ENCODE data around the gene OLA1. TPM values are rescaled to one million over a fixed set of nuclear protein-coding genes. Genes with fewer than 3 reads are reported as not detected.

Gene OLA1
- total RNA-seq, 1 donor = 59.9 TPM

GRCh38 chr2:174086708-174087107, 161.6 kb downstream of the OLA1 start:
- Histone ChIP-seq H3K4me3 (ENCODE audit: low read length) (no peak overlapping the region), H3K4me1 (ENCODE audit: insufficient read depth, low read length) (no peaks in the 10 kb centered on the region), H3K9me3 (ENCODE audit: low read depth, low read length) (no peaks in the 10 kb centered on the region), H3K27me3 (ENCODE audit: insufficient read depth, low read length) (no peaks in the 10 kb centered on the region)

- Histone ChIP-seq H3K27me3 (ENCODE audit: insufficient read depth, low read length) (no peaks in the 10 kb centered on the region), H3K4me3 (ENCODE audit: low read length) (no peak overlapping the region), H3K4me1 (ENCODE audit: insufficient read depth, low read length) (no peaks in the 10 kb centered on the region), H3K9me3 (ENCODE audit: low read depth, low read length) (no peaks in the 10 kb centered on the region)
Observed at GRCh38 chr2:174085781-174086180, 162.6 kb downstream of the OLA1 start.

- no peaks in the 10 kb centered on the region for H3K27me3 ChIP-seq (ENCODE audit: insufficient read depth, low read length)
- no peaks in the 10 kb centered on the region for H3K9me3 ChIP-seq (ENCODE audit: low read depth, low read length)
- no peak overlapping the region for H3K4me3 ChIP-seq (ENCODE audit: low read length)
- H3K4me1 ChIP-seq (ENCODE audit: insufficient read depth, low read length) = no peaks in the 10 kb centered on the region
Observed at GRCh38 chr2:174083843-174084458, 164.4 kb downstream of the OLA1 start.

GRCh38 chr2:174080672-174081121, 167.6 kb downstream of the OLA1 start:
- H3K4me1 ChIP-seq (ENCODE audit: insufficient read depth, low read length) = no peaks in the 10 kb centered on the region
- H3K4me3 ChIP-seq (ENCODE audit: low read length) = no peak overlapping the region
- H3K27me3 ChIP-seq (ENCODE audit: insufficient read depth, low read length) = no peaks in the 10 kb centered on the region
- no peaks in the 10 kb centered on the region for H3K9me3 ChIP-seq (ENCODE audit: low read depth, low read length)

- Histone ChIP-seq H3K27me3 (ENCODE audit: insufficient read depth, low read length) (no peaks in the 10 kb centered on the region), H3K9me3 (ENCODE audit: low read depth, low read length) (no peaks in the 10 kb centered on the region), H3K4me1 (ENCODE audit: insufficient read depth, low read length) (no peaks in the 10 kb centered on the region), H3K4me3 (ENCODE audit: low read length) (no peak overlapping the region)
Observed at GRCh38 chr2:174078275-174078674, 170.1 kb downstream of the OLA1 start.

- no peak overlapping the region for H3K4me3 ChIP-seq (ENCODE audit: low read length)
- H3K4me1 ChIP-seq (ENCODE audit: insufficient read depth, low read length) = peaks cover 5% of the 10 kb centered on the region
- H3K9me3 ChIP-seq (ENCODE audit: low read depth, low read length) = no peaks in the 10 kb centered on the region
- no peaks in the 10 kb centered on the region for H3K27me3 ChIP-seq (ENCODE audit: insufficient read depth, low read length)
Observed at GRCh38 chr2:174076975-174077374, 171.4 kb downstream of the OLA1 start.

- H3K4me1 ChIP-seq (ENCODE audit: insufficient read depth, low read length) = peaks cover 7% of the 10 kb centered on the region
- no peaks in the 10 kb centered on the region for H3K9me3 ChIP-seq (ENCODE audit: low read depth, low read length)
- no peak overlapping the region for H3K4me3 ChIP-seq (ENCODE audit: low read length)
- H3K27me3 ChIP-seq (ENCODE audit: insufficient read depth, low read length) = no peaks in the 10 kb centered on the region
Observed at GRCh38 chr2:174076040-174076439, 172.3 kb downstream of the OLA1 start.

- H3K9me3 ChIP-seq (ENCODE audit: low read depth, low read length) = no peaks in the 10 kb centered on the region
- H3K27me3 ChIP-seq (ENCODE audit: insufficient read depth, low read length) = no peaks in the 10 kb centered on the region
- no peak overlapping the region for H3K4me3 ChIP-seq (ENCODE audit: low read length)
- H3K4me1 ChIP-seq (ENCODE audit: insufficient read depth, low read length) = peaks cover 7% of the 10 kb centered on the region
Observed at GRCh38 chr2:174074831-174075230, 173.5 kb downstream of the OLA1 start.

GRCh38 chr2:174072857-174073256, 175.5 kb downstream of the OLA1 start:
- H3K4me3 ChIP-seq (ENCODE audit: low read length) = no peak overlapping the region

GRCh38 chr2:174072069-174072468, 176.3 kb downstream of the OLA1 start:
- no peak overlapping the region for H3K4me3 ChIP-seq (ENCODE audit: low read length)
- H3K9me3 ChIP-seq (ENCODE audit: low read depth, low read length) = no peaks in the 10 kb centered on the region
- H3K27me3 ChIP-seq (ENCODE audit: insufficient read depth, low read length) = no peaks in the 10 kb centered on the region
- peaks cover 7% of the 10 kb centered on the region for H3K4me1 ChIP-seq (ENCODE audit: insufficient read depth, low read length)

More at GRCh38 chr2:174072857-174073256, 175.5 kb downstream of the OLA1 start:
- Histone ChIP-seq H3K4me1 (ENCODE audit: insufficient read depth, low read length) (peaks cover 7% of the 10 kb centered on the region), H3K27me3 (ENCODE audit: insufficient read depth, low read length) (no peaks in the 10 kb centered on the region), H3K9me3 (ENCODE audit: low read depth, low read length) (no peaks in the 10 kb centered on the region)

GRCh38 chr2:174071321-174071720, 177.0 kb downstream of the OLA1 start:
- Histone ChIP-seq H3K9me3 (ENCODE audit: low read depth, low read length) (no peaks in the 10 kb centered on the region), H3K4me3 (ENCODE audit: low read length) (no peak overlapping the region), H3K4me1 (ENCODE audit: insufficient read depth, low read length) (peaks cover 7% of the 10 kb centered on the region), H3K27me3 (ENCODE audit: insufficient read depth, low read length) (no peaks in the 10 kb centered on the region)

- H3K4me3 ChIP-seq (ENCODE audit: low read length) = no peak overlapping the region
Observed at GRCh38 chr2:174070281-174070680, 178.1 kb downstream of the OLA1 start.

GRCh38 chr2:174067815-174068214, 180.5 kb downstream of the OLA1 start:
- H3K4me3 ChIP-seq (ENCODE audit: low read length) = no peak overlapping the region
- peaks cover 7% of the 10 kb centered on the region for H3K4me1 ChIP-seq (ENCODE audit: insufficient read depth, low read length)
- H3K9me3 ChIP-seq (ENCODE audit: low read depth, low read length) = no peaks in the 10 kb centered on the region
- H3K27me3 ChIP-seq (ENCODE audit: insufficient read depth, low read length) = no peaks in the 10 kb centered on the region

More at GRCh38 chr2:174070281-174070680, 178.1 kb downstream of the OLA1 start:
- Histone ChIP-seq H3K9me3 (ENCODE audit: low read depth, low read length) (no peaks in the 10 kb centered on the region), H3K4me1 (ENCODE audit: insufficient read depth, low read length) (peaks cover 7% of the 10 kb centered on the region), H3K27me3 (ENCODE audit: insufficient read depth, low read length) (no peaks in the 10 kb centered on the region)

GRCh38 chr2:174066871-174067270, 181.5 kb downstream of the OLA1 start:
- Histone ChIP-seq H3K4me3 (ENCODE audit: low read length) (no peak overlapping the region), H3K9me3 (ENCODE audit: low read depth, low read length) (no peaks in the 10 kb centered on the region), H3K4me1 (ENCODE audit: insufficient read depth, low read length) (peaks cover 1% of the 10 kb centered on the region), H3K27me3 (ENCODE audit: insufficient read depth, low read length) (no peaks in the 10 kb centered on the region)

GRCh38 chr2:174063492-174064092, 184.7 kb downstream of the OLA1 start:
- Histone ChIP-seq H3K4me1 (ENCODE audit: insufficient read depth, low read length) (peaks cover 7% of the 10 kb centered on the region), H3K9me3 (ENCODE audit: low read depth, low read length) (no peaks in the 10 kb centered on the region), H3K4me3 (ENCODE audit: low read length) (no peak overlapping the region), H3K27me3 (ENCODE audit: insufficient read depth, low read length) (no peaks in the 10 kb centered on the region)

- Histone ChIP-seq H3K4me3 (ENCODE audit: low read length) (no peak overlapping the region), H3K9me3 (ENCODE audit: low read depth, low read length) (no peaks in the 10 kb centered on the region), H3K4me1 (ENCODE audit: insufficient read depth, low read length) (peaks cover 7% of the 10 kb centered on the region), H3K27me3 (ENCODE audit: insufficient read depth, low read length) (no peaks in the 10 kb centered on the region)
Observed at GRCh38 chr2:174062934-174063333, 185.4 kb downstream of the OLA1 start.
